HEK293 (cell line): Measurements from ENCODE around the gene LGALS1.
A peak's percentile ranks its signal among the peaks of the same experiment; 100 is the strongest.

ENCODE experiments used
- CTCF ChIA-PET: fragments of 350-600 bp; formaldehyde crosslinking; extraction: SDS; loops from one replicate; lab custom pipeline; 2021; ENCODE audit warnings: antibody characterized with exemption; lab: Yijun Ruan, JAX
- POLR2A ChIA-PET: fragments of 300-600 bp; formaldehyde crosslinking; extraction: SDS; loops from one replicate; lab custom pipeline; 2020; ENCODE audit warnings: antibody characterized with exemption, inconsistent platforms; lab: Yijun Ruan, JAX
- H3K27ac ChIP-seq: fragments of 200-500 bp; sonication (Bioruptor generic); 2 replicates; pipeline ENCODE4 v1.5.1; 2014; ENCODE audit warnings: low read depth, low read length, control low read depth, inconsistent platforms; ENCODE audit errors: extremely low read depth
- H3K36me3 ChIP-seq, 2 experiments: fragments of 200-500 bp in 1 of 2; sonication (Bioruptor generic) in 1 of 2; 1 replicate in 1 of 2; 2 replicates in 1 of 2; pipeline ENCODE4 v1.5.1; 2014 to 2017; ENCODE audit warnings: inconsistent platforms in 2 of 2, low read length in 2 of 2; ENCODE audit not compliant: control insufficient read depth in 2 of 2, insufficient read depth in 1 of 2
- H3K4me1 ChIP-seq: fragments of 200-500 bp; sonication (Bioruptor generic); 2 replicates; pipeline ENCODE4 v1.5.1; 2014; ENCODE audit warnings: mild to moderate bottlenecking, low read length, inconsistent platforms; ENCODE audit not compliant: control insufficient read depth, insufficient read depth
- H3K4me3 ChIP-seq: 2 replicates; pipeline ENCODE4 v1.5.1; 2011; ENCODE audit warnings: low read depth, mild to moderate bottlenecking, control low read depth, low read length, moderate library complexity
- H3K9me3 ChIP-seq: fragments of 200-500 bp; sonication (Bioruptor generic); 2 replicates; pipeline ENCODE4 v1.5.1; 2014; ENCODE audit warnings: low read depth, low read length, inconsistent platforms; ENCODE audit not compliant: control insufficient read depth, insufficient read depth
- ELK4 ChIP-seq: IDR thresholded peaks from 2 replicates; pipeline ENCODE4 v1.6.1; 2011; ENCODE audit warnings: mild to moderate bottlenecking, low read depth, low read length, borderline replicate concordance
- GLI4 ChIP-seq: fragments of 450-650 bp; formaldehyde crosslinking; IDR thresholded peaks from 2 replicates; pipeline ENCODE4 v1.5.1; 2016; ENCODE audit warnings: missing biosample characterization, missing genetic modification characterization
- GLIS1 ChIP-seq: fragments of 450-650 bp; formaldehyde crosslinking; IDR thresholded peaks from 2 replicates; pipeline ENCODE4 v1.5.1; 2016; ENCODE audit warnings: missing biosample characterization, missing genetic modification characterization
- GLIS2 ChIP-seq: fragments of 450-650 bp; formaldehyde crosslinking; IDR thresholded peaks from 2 replicates; pipeline ENCODE4 v1.5.1; 2016; ENCODE audit warnings: missing biosample characterization, missing genetic modification characterization
- HOXC10 ChIP-seq: sonication (generic); formaldehyde crosslinking; IDR thresholded peaks from 2 replicates; pipeline ENCODE4 v1.8.1; 2023; ENCODE audit warnings: mild to moderate bottlenecking, missing genetic modification reagents
- IKZF3 ChIP-seq: fragments of 450-650 bp; IDR thresholded peaks from 2 replicates; pipeline ENCODE4 v1.5.0; 2018; ENCODE audit warnings: missing biosample characterization, mild to moderate bottlenecking, missing genetic modification characterization, moderate library complexity
- PRDM10 ChIP-seq: fragments of 450-650 bp; formaldehyde crosslinking; IDR thresholded peaks from 2 replicates; pipeline ENCODE4 v1.5.1; 2016; ENCODE audit warnings: missing biosample characterization, missing genetic modification characterization
- SP2 ChIP-seq: fragments of 450-650 bp; formaldehyde crosslinking; IDR thresholded peaks from 2 replicates; pipeline ENCODE4 v1.5.1; 2016; ENCODE audit warnings: missing biosample characterization, missing genetic modification characterization
- SP3 ChIP-seq: fragments of 450-650 bp; formaldehyde crosslinking; IDR thresholded peaks from 2 replicates; pipeline ENCODE4 v1.5.1; 2016; ENCODE audit warnings: missing biosample characterization, missing genetic modification characterization
- ZNF335 ChIP-seq: fragments of 450-650 bp; formaldehyde crosslinking; conservative IDR thresholded peaks from 2 replicates; pipeline ENCODE4 v1.5.1; 2016; ENCODE audit warnings: missing biosample characterization, missing genetic modification characterization
- ZNF544 ChIP-seq: fragments of 450-650 bp; formaldehyde crosslinking; IDR thresholded peaks from 2 replicates; pipeline ENCODE4 v1.5.0; 2017; ENCODE audit warnings: missing biosample characterization, missing genetic modification characterization
- ZNF596 ChIP-seq: fragments of 450-650 bp; IDR thresholded peaks from 2 replicates; pipeline ENCODE4 v1.5.0; 2018; ENCODE audit warnings: missing biosample characterization, mild to moderate bottlenecking, missing genetic modification characterization, moderate library complexity
- ZNF660 ChIP-seq: fragments of 450-650 bp; IDR thresholded peaks from 2 replicates; pipeline ENCODE4 v1.5.1; 2018; ENCODE audit warnings: missing biosample characterization, mild to moderate bottlenecking, missing genetic modification characterization
- ZNF664 ChIP-seq: fragments of 450-650 bp; formaldehyde crosslinking; IDR thresholded peaks from 2 replicates; pipeline ENCODE4 v1.5.1; 2016; ENCODE audit warnings: missing biosample characterization, missing genetic modification characterization
- ZNF677 ChIP-seq: fragments of 450-650 bp; IDR thresholded peaks from 2 replicates; pipeline ENCODE4 v1.5.0; 2018; ENCODE audit warnings: missing biosample characterization, mild to moderate bottlenecking, missing genetic modification characterization, moderate library complexity
- ZNF76 ChIP-seq: fragments of 450-650 bp; formaldehyde crosslinking; IDR thresholded peaks from 2 replicates; pipeline ENCODE4; 2016; ENCODE audit warnings: low read depth, missing biosample characterization, missing genetic modification characterization, borderline replicate concordance
- ZSCAN30 ChIP-seq: fragments of 450-650 bp; IDR thresholded peaks from 2 replicates; pipeline ENCODE4 v1.5.1; 2018; ENCODE audit warnings: missing biosample characterization, mild to moderate bottlenecking, missing genetic modification characterization, moderate library complexity
- ZXDB ChIP-seq: fragments of 450-650 bp; formaldehyde crosslinking; IDR thresholded peaks from 2 replicates; pipeline ENCODE4 v1.5.1; 2016; ENCODE audit warnings: missing biosample characterization, missing genetic modification characterization
- TF ChIP-seq, protein P1 (sequence below): fragments of 450-650 bp; formaldehyde crosslinking; IDR thresholded peaks from 2 replicates; pipeline ENCODE4 v1.5.1; 2016; ENCODE audit warnings: missing biosample characterization, missing genetic modification characterization
- TF ChIP-seq, protein P2 (sequence below): fragments of 450-650 bp; formaldehyde crosslinking; IDR thresholded peaks from 2 replicates; pipeline ENCODE4 v1.5.1; 2016; ENCODE audit warnings: missing biosample characterization, missing genetic modification characterization
- TF ChIP-seq, protein P3 (sequence below): fragments of 450-650 bp; formaldehyde crosslinking; optimal IDR thresholded peaks from 2 replicates; pipeline ENCODE3; 2016; ENCODE audit warnings: missing biosample characterization, mild to moderate bottlenecking, missing genetic modification characterization
- TF ChIP-seq, protein P4 (sequence below): sonication (generic); formaldehyde crosslinking; IDR thresholded peaks from 2 replicates; pipeline ENCODE4 v1.8.1; 2022; ENCODE audit warnings: mild to moderate bottlenecking, moderate library complexity, missing genetic modification reagents

Gene LGALS1

GRCh38 chr22:37657590-37658132 lies 17.8 kb upstream of the LGALS1 start (continued):
- TF ChIP-seq, protein P1, sequence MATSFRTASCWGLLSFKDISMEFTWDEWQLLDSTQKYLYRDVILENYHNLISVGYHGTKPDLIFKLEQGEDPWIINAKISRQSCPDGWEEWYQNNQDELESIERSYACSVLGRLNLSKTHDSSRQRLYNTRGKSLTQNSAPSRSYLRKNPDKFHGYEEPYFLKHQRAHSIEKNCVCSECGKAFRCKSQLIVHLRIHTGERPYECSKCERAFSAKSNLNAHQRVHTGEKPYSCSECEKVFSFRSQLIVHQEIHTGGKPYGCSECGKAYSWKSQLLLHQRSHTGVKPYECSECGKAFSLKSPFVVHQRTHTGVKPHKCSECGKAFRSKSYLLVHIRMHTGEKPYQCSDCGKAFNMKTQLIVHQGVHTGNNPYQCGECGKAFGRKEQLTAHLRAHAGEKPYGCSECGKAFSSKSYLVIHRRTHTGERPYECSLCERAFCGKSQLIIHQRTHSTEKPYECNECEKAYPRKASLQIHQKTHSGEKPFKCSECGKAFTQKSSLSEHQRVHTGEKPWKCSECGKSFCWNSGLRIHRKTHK (tag by site-specific recombination) = no peak

DNA sequence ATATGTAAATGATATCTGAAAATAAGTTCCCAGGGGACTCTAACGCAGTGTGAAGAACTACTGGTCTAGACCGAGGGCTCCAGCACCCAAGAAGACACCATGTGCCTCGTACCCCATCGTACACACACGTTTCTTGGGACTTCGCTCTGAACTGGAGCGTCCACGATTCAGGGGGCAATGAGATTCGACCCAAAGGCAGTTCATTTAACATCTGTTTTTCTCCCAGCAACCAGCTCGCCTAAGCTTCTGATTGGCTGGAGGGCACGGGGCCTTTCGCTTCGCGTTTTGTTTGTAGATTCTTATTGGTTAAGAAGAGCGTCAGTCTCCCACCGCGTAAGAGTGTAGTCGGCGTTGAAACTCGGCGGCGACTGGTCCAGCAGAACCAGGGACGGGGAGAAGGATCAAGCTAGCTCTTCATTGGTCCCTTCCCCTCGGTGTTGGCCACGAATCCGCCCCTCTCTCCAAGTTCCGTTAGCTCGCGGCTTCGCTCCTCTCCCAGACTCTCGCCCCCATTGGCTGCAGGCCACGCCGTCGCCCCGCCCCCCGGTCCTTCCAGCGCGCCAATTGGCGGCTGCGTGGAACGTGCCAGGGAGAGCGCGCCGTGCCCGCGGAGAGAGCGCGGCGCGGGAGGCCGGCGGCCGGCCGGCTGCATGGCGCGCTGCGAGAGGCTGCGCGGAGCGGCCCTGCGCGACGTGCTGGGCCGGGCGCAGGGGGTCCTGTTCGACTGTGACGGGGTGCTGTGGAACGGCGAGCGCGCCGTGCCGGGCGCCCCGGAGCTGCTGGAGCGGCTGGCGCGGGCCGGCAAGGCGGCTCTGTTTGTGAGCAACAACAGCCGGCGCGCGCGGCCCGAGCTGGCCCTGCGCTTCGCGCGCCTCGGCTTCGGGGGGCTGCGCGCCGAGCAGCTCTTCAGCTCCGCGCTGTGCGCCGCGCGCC lies 17.0 kb upstream of the LGALS1 start, which contains the start of gene PDXP:
TSS of gene PDXP (plus strand) at position 591 of the 933 bp plus-strand sequence. CDS start at position 651, 60 bp downstream.
- peak within 1 kb of the TSS; percentile 85 for H3K4me3 ChIP-seq
- POLR2A ChIA-PET = interaction anchor here (0.6 to 6.5 kb wide), 33 partner anchors 10 to 1711 kb away, joined by 3 to 85 read pairs (median 5); partner anchors contain the start of genes ANKRD54, C22orf23, EIF3L and GGA1
- no peaks in the 10 kb centered on the region for H3K9me3 ChIP-seq
- peak within 1 kb of the TSS; percentile 90 for H3K27ac ChIP-seq
- CTCF ChIA-PET = interaction anchor here (0.6 to 7.0 kb wide), 17 partner anchors 10 to 1248 kb away, joined by 3 to 138 read pairs (median 4); partner anchors contain the start of genes GGA1 and LGALS1
- TF ChIP-seq ZNF660 (peak; percentile 40; the same call in 1 of the 2 replicates), IKZF3 (tag by site-specific recombination) (0 out of 2 replicates have a peak, but pooled peaks have one; percentile 24), GLIS1 (tag by site-specific recombination) (no peak), SP3 (tag by site-specific recombination) (peak; percentile 62; the same call in 1 of the 2 replicates), ZNF664 (tag by site-specific recombination) (peak; percentile 36; the same call in 1 of the 2 replicates), ELK4 (no peak), ZNF596 (tag by site-specific recombination) (0 out of 2 replicates have a peak, but pooled peaks have one; percentile 37), GLI4 (tag by site-specific recombination) (no peak), ZSCAN30 (peak; percentile 30; the same call in 1 of the 2 replicates), PRDM10 (peak; percentile 34), ZNF544 (no peak), SP2 (tag by site-specific recombination) (peak; percentile 100), ZXDB (peak; percentile 51; the same call in 1 of the 2 replicates), GLIS2 (peak; percentile 68), HOXC10 (0 out of 2 replicates have a peak, but pooled peaks have one; percentile 26), ZNF677 (tag by site-specific recombination) (peak; percentile 54; the same call in 1 of the 2 replicates), ZNF76 (tag by site-specific recombination) (peak; percentile 26; the same call in 1 of the 2 replicates), ZNF335 (peak; percentile 84)
- TF ChIP-seq, protein P2, sequence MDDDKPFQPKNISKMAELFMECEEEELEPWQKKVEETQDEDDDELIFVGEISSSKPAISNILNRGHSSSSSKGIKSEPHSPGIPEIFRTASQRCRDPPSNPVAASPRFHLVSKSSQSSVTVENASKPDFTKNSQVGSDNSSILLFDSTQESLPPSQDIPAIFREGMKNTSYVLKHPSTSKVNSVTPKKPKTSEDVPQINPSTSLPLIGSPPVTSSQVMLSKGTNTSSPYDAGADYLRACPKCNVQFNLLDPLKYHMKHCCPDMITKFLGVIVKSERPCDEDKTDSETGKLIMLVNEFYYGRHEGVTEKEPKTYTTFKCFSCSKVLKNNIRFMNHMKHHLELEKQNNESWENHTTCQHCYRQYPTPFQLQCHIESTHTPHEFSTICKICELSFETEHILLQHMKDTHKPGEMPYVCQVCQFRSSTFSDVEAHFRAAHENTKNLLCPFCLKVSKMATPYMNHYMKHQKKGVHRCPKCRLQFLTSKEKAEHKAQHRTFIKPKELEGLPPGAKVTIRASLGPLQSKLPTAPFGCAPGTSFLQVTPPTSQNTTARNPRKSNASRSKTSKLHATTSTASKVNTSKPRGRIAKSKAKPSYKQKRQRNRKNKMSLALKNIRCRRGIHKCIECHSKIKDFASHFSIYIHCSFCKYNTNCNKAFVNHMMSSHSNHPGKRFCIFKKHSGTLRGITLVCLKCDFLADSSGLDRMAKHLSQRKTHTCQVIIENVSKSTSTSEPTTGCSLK (tag by site-specific recombination) = no peak
- TF ChIP-seq, protein P3, sequence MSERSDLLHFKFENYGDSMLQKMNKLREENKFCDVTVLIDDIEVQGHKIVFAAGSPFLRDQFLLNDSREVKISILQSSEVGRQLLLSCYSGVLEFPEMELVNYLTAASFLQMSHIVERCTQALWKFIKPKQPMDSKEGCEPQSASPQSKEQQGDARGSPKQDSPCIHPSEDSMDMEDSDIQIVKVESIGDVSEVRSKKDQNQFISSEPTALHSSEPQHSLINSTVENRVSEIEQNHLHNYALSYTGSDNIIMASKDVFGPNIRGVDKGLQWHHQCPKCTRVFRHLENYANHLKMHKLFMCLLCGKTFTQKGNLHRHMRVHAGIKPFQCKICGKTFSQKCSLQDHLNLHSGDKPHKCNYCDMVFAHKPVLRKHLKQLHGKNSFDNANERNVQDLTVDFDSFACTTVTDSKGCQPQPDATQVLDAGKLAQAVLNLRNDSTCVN (tag by site-specific recombination) = peak; percentile 23
- TF ChIP-seq, protein P4, sequence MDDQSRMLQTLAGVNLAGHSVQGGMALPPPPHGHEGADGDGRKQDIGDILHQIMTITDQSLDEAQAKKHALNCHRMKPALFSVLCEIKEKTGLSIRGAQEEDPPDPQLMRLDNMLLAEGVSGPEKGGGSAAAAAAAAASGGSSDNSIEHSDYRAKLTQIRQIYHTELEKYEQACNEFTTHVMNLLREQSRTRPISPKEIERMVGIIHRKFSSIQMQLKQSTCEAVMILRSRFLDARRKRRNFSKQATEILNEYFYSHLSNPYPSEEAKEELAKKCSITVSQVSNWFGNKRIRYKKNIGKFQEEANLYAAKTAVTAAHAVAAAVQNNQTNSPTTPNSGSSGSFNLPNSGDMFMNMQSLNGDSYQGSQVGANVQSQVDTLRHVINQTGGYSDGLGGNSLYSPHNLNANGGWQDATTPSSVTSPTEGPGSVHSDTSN (CRISPR knock-in tag) = peak; percentile 81
- peaks cover 12% of the 10 kb centered on the region for H3K4me1 ChIP-seq
- peaks cover 0 to 16% of the 10 kb centered on the region in 2 experiments; a peak in 2 of 3 replicates for H3K36me3 ChIP-seq
